ENCODE data around the gene CDHR5.
"Not testable (repeated sequence)": the region's sequence is repeated elsewhere in the genome, so short reads cannot be mapped to it uniquely, and the experiment has no call there.

Gene CDHR5, protein sequence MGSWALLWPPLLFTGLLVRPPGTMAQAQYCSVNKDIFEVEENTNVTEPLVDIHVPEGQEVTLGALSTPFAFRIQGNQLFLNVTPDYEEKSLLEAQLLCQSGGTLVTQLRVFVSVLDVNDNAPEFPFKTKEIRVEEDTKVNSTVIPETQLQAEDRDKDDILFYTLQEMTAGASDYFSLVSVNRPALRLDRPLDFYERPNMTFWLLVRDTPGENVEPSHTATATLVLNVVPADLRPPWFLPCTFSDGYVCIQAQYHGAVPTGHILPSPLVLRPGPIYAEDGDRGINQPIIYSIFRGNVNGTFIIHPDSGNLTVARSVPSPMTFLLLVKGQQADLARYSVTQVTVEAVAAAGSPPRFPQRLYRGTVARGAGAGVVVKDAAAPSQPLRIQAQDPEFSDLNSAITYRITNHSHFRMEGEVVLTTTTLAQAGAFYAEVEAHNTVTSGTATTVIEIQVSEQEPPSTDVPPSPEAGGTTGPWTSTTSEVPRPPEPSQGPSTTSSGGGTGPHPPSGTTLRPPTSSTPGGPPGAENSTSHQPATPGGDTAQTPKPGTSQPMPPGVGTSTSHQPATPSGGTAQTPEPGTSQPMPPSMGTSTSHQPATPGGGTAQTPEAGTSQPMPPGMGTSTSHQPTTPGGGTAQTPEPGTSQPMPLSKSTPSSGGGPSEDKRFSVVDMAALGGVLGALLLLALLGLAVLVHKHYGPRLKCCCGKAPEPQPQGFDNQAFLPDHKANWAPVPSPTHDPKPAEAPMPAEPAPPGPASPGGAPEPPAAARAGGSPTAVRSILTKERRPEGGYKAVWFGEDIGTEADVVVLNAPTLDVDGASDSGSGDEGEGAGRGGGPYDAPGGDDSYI

DNA sequence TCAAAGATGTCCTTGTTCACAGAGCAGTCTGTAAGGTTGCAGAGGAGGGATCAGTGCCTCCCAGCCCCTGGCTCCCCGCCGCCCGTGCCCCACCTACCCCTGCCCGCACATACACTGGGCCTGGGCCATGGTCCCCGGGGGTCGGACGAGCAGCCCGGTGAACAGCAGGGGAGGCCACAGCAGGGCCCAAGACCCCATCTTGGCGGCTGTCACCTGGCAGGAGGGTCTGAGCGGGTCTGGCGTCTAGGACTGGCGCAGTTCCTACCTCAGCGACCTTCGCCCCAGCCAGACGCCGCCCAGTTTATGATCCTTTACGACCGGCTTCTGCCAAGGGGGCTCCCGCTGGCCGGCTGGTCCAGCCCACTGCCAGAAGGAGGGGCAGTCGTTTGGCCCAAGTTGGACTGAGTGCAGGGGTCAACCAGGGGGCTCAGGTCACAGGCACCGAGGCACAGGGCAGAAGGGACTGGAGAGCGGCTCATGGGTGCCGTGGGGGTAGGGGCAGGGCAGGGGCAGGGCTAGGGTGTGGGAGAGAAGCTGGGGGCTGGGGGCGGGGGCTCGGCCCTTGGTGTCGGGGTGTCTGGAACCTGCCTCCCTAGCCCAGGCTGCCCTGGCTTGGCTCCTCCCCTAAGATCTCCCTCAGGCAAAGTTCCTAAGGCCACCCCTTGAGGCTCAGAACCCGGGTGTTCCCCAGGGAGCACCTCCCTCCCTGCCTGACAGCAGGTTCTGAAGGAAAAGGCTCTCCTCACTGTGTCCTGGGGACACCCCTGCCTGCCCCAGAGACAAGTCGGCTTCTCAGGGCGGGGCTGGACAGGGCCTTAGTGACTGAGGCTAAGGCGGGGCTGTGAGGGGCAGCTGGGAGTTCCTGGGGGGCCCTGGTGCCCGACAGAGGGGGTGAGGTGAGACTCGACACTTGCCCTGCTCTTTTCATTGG lies at the start of gene CDHR5:
TSS of gene CDHR5 (minus strand) at position 251 of the 931 bp plus-strand sequence. CDS start at position 198, 53 bp downstream.
- DNase-seq (ENCODE audit: low read depth in 2 of 3, low spot score in 2 of 3) = no peak

GRCh38 chr11:674406-674805 lies 49.7 kb upstream of the CDHR5 start:
- no peak for DNase-seq (ENCODE audit: low read depth in 2 of 3, low spot score in 2 of 3)

- no peak for DNase-seq (ENCODE audit: low read depth in 2 of 3, low spot score in 2 of 3)
Observed at GRCh38 chr11:673866-674265, 49.1 kb upstream of the CDHR5 start.

GRCh38 chr11:665704-666281 lies 41.0 kb upstream of the CDHR5 start:
- no peak for DNase-seq (ENCODE audit: low read depth in 2 of 3, low spot score in 2 of 3)

GRCh38 chr11:665062-665703 lies 40.4 kb upstream of the CDHR5 start:
- DNase-seq (ENCODE audit: low read depth in 2 of 3, low spot score in 2 of 3) = no peak

- DNase-seq (ENCODE audit: low read depth in 2 of 3, low spot score in 2 of 3) = no peak
Observed at GRCh38 chr11:662689-663274, 38.0 kb upstream of the CDHR5 start.

GRCh38 chr11:660681-661444 lies 36.1 kb upstream of the CDHR5 start:
- no peak for DNase-seq (ENCODE audit: low read depth in 2 of 3, low spot score in 2 of 3)

- no peak for DNase-seq (ENCODE audit: low read depth in 2 of 3, low spot score in 2 of 3)
Observed at GRCh38 chr11:660281-660680, 35.5 kb upstream of the CDHR5 start.

DNA sequence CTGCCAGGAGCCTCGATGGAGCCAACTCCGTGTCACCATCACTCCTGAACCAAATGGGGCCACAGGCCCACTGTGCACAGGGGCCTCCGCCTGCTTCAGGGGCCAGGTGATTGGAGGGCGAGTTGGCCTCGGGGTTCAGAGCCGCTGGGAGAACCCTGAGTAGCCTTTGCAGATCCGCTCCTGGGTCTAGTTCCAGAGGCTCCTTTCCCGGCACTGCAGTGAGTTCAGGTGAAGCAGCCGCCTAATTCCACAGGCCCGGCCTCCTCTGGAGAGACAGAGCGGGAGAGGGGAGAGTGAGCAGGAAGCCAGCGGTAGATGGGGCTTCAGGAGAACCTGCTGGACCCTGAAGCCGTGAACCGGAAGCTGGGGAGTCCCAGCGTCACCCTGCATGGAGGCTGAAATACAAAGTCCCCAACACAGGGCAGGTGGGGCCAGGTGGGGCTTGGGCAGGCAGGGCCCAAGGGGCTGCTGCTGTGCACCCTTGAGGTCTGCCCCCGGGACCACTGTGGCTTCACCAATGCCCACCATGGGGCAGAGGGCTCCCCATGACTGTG lies 34.9 kb upstream of the CDHR5 start:
- DNase-seq (ENCODE audit: low read depth in 2 of 3, low spot score in 2 of 3) = no peak

DNA sequence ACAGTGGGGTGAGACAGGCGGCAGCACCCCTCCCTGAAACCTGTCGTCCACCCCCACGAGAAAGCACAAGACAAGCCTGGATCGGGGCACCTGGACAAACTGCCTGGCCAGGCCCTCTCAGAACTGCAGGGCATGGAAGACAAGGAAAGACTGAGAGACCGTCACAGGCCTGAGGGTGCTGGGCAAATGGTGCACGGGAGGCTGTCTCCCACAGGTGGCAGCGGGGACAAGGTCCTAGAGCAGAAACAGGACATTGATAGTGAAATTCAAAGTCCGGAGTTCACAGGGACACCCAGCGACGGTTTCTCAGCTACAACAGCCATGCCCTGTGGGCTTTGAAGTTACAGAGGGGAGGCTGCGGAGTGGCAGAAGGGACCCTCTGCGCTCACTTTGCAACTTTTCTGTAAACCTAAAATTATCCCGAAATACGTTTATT lies 33.0 kb upstream of the CDHR5 start:
- DNase-seq (ENCODE audit: low read depth in 2 of 3, low spot score in 2 of 3) = no peak

GRCh38 chr11:656866-657265 lies 32.1 kb upstream of the CDHR5 start:
- DNase-seq (ENCODE audit: low read depth in 2 of 3, low spot score in 2 of 3) = no peak

DNA sequence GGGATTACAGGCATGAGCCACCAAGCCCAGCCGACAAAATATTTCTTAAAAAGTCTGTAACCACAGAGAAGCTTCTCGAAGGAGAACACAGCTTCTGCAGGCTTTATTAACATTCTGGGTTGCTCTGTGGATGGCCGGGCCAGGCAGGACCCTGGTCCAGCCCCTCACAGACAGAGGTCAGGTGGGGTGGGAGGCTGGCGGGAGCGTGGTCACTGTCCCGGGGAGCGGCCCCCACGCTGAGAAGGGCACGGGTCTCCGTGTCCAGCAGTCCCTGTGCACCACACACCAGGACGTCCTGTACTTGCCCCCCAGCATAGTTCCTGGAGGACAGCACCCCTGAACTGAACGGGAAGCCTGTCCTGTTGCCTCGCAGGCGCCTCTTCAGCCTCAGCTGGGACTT lies 31.7 kb upstream of the CDHR5 start:
- no peak for DNase-seq (ENCODE audit: low read depth in 2 of 3, low spot score in 2 of 3)

DNA sequence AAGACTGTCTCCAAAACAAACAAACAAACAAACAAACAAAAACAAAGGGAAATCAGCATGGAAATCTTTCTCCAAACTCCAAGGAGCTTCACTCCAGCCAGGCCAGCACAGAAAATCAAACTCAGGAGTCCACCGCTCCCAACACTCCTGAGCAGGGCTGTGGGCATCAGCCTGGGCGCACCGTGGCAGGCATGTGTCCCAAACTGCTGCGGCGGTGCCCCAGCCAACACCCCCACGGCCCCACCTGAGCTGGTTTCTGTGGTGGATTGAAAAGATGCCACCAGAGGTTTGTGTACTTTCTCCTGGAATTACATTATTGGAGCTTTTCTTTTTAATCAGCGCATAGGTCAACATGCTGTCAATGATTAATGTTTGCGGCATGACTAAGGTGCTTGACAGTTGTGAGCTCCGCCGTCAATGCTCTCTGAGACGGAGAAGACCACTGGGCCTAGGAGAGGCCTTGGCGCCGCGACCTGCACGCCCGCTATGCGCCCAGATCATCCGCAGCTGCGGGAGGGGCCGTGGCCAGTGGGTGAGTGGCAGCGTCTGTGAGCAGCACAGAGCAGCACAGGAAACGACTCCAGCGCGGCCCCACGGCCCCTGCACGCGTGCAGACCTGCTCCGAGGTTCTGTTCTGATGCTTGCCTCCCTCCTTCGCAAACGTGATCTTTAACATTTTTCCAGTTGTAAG lies 30.4 kb upstream of the CDHR5 start:
- DNase-seq (ENCODE audit: low read depth in 2 of 3, low spot score in 2 of 3) = no peak

DNA sequence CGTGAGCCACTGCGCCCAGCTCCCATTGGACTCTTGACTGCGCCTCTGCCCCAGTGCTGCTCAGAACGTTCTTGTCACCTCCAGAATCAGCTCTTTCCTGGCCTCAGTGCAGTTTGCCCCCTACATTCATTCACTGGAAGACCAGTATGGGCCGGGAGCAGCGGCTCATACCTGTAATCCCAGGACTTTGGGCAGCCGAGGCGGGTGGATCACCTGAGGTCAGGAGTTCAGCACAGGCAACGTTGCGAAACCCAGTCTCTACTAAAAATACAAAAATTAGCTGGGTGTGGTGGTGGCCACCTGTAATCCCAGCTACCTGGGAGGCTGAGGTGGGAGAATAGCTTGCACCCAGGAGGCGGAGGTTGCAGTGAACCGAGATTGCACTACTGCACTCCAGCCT lies 29.7 kb upstream of the CDHR5 start:
- not testable (repeated sequence) for DNase-seq (ENCODE audit: low read depth in 2 of 3, low spot score in 2 of 3)

DNA sequence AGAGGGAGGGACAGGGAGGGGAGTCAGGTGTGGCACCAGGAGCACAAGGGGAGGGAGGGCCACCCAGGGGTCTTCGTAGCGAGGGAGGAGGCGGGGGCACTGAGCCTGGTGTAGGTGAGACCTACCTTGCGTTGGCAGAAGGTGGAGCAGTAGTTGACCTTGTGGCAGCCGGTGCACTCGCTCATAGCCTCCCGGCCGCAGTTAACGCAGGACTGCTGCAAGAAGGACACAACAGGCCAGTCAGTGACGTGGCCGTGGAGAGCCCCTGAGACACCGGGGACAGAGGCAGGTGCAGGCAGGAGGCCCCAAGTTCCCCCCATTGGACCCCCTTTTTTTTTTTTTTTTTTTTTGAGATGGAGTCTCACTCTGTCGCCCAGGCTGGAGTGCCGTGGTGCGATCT lies 29.1 kb upstream of the CDHR5 start:
- no peak for DNase-seq (ENCODE audit: low read depth in 2 of 3, low spot score in 2 of 3)

GRCh38 chr11:653136-653535 lies 28.4 kb upstream of the CDHR5 start:
- DNase-seq (ENCODE audit: low read depth in 2 of 3, low spot score in 2 of 3) = not testable (repeated sequence)

DNA sequence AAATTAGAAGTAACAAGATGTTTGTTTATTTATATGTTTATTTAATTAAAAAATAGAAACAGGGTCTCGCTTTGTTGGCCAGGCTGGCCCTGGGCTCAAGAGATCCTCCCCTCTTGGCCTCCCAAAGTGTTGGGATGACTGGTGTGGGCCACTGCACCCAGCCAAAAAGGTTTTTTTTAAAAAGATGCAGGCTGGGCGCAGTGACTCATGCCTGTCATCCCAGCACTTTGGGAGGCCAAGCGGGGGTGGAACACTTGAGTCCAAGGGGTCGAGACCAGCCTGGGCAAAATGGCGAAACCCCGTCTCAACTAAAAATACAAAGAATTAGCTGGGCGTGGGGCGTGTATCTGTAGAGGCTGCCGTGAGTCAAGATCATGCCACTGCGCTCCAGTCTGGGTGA lies 25.7 kb upstream of the CDHR5 start:
- DNase-seq (ENCODE audit: low read depth in 2 of 3, low spot score in 2 of 3) = no peak

- not testable (repeated sequence) for DNase-seq (ENCODE audit: low read depth in 2 of 3, low spot score in 2 of 3)
Observed at GRCh38 chr11:647672-648158, 23.0 kb upstream of the CDHR5 start.
